Liver (tissue), 3 donors: ENCODE results near the gene RNMT.

Source experiments
- EGR1 ChIP-seq, 2 donors: IDR thresholded peaks; 2 replicates each; pipeline ENCODE4 v1.6.1; 2016 to 2018; ENCODE audit warnings: antibody characterized with exemption in 2 of 2, low read depth in 2 of 2
- GABPA ChIP-seq, 2 donors: IDR thresholded peaks in 1 of 2; conservative IDR thresholded peaks in 1 of 2; 2 replicates each; pipeline ENCODE4 v1.6.1; 2016; ENCODE audit warnings: antibody characterized with exemption in 2 of 2, mild to moderate bottlenecking in 1 of 2, moderate library complexity in 1 of 2
- NR2F2 ChIP-seq: IDR thresholded peaks from 2 replicates; pipeline ENCODE4 v1.6.1; 2016; ENCODE audit warnings: antibody characterized with exemption
- RAD21 ChIP-seq, 2 donors: IDR thresholded peaks; 2 replicates each; pipeline ENCODE4 v1.6.1; 2016; ENCODE audit warnings: antibody characterized with exemption in 2 of 2, mild to moderate bottlenecking in 2 of 2
- TAF1 ChIP-seq: conservative IDR thresholded peaks from 2 replicates; pipeline ENCODE4 v1.6.1; 2016; ENCODE audit warnings: antibody characterized with exemption, mild to moderate bottlenecking
- YY1 ChIP-seq: IDR thresholded peaks from 2 replicates; pipeline ENCODE4 v1.6.1; 2016; ENCODE audit warnings: antibody characterized with exemption, mild to moderate bottlenecking
- TF ChIP-seq, protein P1 (sequence below): fragments of 150-350 bp; IDR thresholded peaks from 2 replicates; pipeline ENCODE4 v1.5.1; 2017; ENCODE audit warnings: improper control_type of control experiment, low read depth, low read length; ENCODE audit not compliant: missing input control
- TF ChIP-seq, protein P2 (sequence below): IDR thresholded peaks from 2 replicates; pipeline ENCODE4 v1.6.1; 2016; ENCODE audit warnings: antibody characterized with exemption
- TF ChIP-seq, protein P3 (sequence below): IDR thresholded peaks from 2 replicates; pipeline ENCODE4 v1.6.1; 2016; ENCODE audit warnings: antibody characterized with exemption, mild to moderate bottlenecking
- donor health status: healthy.
- donor health status: healthy.

- TF ChIP-seq RAD21 (IDR thresholded peaks at IDR 0.05): no peak
- TF ChIP-seq YY1: peak; percentile 22
- TF ChIP-seq, protein P1, sequence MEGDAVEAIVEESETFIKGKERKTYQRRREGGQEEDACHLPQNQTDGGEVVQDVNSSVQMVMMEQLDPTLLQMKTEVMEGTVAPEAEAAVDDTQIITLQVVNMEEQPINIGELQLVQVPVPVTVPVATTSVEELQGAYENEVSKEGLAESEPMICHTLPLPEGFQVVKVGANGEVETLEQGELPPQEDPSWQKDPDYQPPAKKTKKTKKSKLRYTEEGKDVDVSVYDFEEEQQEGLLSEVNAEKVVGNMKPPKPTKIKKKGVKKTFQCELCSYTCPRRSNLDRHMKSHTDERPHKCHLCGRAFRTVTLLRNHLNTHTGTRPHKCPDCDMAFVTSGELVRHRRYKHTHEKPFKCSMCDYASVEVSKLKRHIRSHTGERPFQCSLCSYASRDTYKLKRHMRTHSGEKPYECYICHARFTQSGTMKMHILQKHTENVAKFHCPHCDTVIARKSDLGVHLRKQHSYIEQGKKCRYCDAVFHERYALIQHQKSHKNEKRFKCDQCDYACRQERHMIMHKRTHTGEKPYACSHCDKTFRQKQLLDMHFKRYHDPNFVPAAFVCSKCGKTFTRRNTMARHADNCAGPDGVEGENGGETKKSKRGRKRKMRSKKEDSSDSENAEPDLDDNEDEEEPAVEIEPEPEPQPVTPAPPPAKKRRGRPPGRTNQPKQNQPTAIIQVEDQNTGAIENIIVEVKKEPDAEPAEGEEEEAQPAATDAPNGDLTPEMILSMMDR: no peak
- TF ChIP-seq, protein P2, sequence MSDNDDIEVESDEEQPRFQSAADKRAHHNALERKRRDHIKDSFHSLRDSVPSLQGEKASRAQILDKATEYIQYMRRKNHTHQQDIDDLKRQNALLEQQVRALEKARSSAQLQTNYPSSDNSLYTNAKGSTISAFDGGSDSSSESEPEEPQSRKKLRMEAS: peak; percentile 33
- TF ChIP-seq GABPA (IDR thresholded peaks at IDR 0.05 in 1 of 2, conservative IDR thresholded peaks at IDR 0.05 in 1 of 2): peak in 1 of 2 donors; percentile 44
- TF ChIP-seq TAF1: no peak
- TF ChIP-seq EGR1 (IDR thresholded peaks at IDR 0.05; ENCODE audit: low read depth in 2 of 2): no peak
- no peak for TF ChIP-seq NR2F2
- TF ChIP-seq, protein P3, sequence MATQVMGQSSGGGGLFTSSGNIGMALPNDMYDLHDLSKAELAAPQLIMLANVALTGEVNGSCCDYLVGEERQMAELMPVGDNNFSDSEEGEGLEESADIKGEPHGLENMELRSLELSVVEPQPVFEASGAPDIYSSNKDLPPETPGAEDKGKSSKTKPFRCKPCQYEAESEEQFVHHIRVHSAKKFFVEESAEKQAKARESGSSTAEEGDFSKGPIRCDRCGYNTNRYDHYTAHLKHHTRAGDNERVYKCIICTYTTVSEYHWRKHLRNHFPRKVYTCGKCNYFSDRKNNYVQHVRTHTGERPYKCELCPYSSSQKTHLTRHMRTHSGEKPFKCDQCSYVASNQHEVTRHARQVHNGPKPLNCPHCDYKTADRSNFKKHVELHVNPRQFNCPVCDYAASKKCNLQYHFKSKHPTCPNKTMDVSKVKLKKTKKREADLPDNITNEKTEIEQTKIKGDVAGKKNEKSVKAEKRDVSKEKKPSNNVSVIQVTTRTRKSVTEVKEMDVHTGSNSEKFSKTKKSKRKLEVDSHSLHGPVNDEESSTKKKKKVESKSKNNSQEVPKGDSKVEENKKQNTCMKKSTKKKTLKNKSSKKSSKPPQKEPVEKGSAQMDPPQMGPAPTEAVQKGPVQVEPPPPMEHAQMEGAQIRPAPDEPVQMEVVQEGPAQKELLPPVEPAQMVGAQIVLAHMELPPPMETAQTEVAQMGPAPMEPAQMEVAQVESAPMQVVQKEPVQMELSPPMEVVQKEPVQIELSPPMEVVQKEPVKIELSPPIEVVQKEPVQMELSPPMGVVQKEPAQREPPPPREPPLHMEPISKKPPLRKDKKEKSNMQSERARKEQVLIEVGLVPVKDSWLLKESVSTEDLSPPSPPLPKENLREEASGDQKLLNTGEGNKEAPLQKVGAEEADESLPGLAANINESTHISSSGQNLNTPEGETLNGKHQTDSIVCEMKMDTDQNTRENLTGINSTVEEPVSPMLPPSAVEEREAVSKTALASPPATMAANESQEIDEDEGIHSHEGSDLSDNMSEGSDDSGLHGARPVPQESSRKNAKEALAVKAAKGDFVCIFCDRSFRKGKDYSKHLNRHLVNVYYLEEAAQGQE: peak; percentile 48
These were observed 29.8 kb downstream of the RNMT start for GRCh38 chr18:13756261-13756660.
